Measurements from ENCODE around the gene ZFYVE21.

Gene ZFYVE21

GRCh38 chr14:103782376-103782775 is 66.8 kb downstream of the ZFYVE21 start:
- TF ChIP-seq CTCF (conservative IDR thresholded peaks at IDR 0.05; ENCODE audit: low read length), result no peak
- DNase-seq (ENCODE audit: low read depth), result no peak

More at GRCh38 chr14:103782376-103782775, 66.8 kb downstream of the ZFYVE21 start:
- H3K4me3 ChIP-seq (ENCODE audit: low read length), result no peak overlapping the region
